PC-9 (cell line): ENCODE measurements around the gene CDK12.

Experiments
- EZH2 ChIP-seq: fragments of 200-600 bp; sonication (generic); IDR thresholded peaks from 2 replicates; pipeline ENCODE4 v1.8.0; 2017; ENCODE audit warnings: antibody characterized with exemption, low read depth
- TF ChIP-seq, protein P1 (sequence below): fragments of 200-600 bp; sonication (generic); conservative IDR thresholded peaks from 2 replicates; pipeline ENCODE4 v1.6.1; 2017; ENCODE audit warnings: mixed run types, antibody characterized with exemption, mild to moderate bottlenecking, moderate library complexity

DNA sequence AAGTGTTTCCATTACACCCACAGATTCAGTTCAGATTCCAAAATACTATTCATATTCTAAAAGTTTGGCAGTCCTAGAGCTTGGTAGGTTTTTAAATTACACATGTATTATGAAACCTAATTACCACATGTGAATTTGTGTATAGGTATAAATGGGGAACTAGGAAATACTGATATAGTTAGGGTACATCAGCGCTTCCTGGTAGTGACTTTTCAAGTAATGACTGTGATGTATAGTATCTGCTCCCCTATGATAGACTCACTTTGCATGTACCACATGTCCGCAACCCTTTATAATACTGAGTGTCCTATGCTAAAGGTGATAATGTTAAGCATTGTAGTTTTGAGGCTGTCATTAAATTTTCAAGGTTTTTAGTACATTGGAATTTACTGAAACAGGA is 22.9 kb downstream of the CDK12 start:
- TF ChIP-seq, protein P1, sequence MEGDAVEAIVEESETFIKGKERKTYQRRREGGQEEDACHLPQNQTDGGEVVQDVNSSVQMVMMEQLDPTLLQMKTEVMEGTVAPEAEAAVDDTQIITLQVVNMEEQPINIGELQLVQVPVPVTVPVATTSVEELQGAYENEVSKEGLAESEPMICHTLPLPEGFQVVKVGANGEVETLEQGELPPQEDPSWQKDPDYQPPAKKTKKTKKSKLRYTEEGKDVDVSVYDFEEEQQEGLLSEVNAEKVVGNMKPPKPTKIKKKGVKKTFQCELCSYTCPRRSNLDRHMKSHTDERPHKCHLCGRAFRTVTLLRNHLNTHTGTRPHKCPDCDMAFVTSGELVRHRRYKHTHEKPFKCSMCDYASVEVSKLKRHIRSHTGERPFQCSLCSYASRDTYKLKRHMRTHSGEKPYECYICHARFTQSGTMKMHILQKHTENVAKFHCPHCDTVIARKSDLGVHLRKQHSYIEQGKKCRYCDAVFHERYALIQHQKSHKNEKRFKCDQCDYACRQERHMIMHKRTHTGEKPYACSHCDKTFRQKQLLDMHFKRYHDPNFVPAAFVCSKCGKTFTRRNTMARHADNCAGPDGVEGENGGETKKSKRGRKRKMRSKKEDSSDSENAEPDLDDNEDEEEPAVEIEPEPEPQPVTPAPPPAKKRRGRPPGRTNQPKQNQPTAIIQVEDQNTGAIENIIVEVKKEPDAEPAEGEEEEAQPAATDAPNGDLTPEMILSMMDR = no peak
- TF ChIP-seq EZH2 = no peak
